ENCODE data around the gene GIMD1. TPM values are rescaled to one million over a fixed set of nuclear protein-coding genes. Genes with fewer than 3 reads are reported as not detected.

The GIMD1 gene
- total and polyA plus RNA-seq, 2 experiments from 2014 or later: not detected

- Histone ChIP-seq H3K27ac (ENCODE audit: low read depth) (peak within 1 kb of the TSS; percentile 92), H3K27me3 (ENCODE audit: insufficient read depth) (no peaks in the 10 kb centered on the region), H3K36me3 (ENCODE audit: insufficient read depth) (peaks cover 7% of the 10 kb centered on the region; the same call in 1 of the 2 replicates), H3K4me1 (ENCODE audit: insufficient read depth) (no peaks in the 10 kb centered on the region), H3K9me2 (ENCODE audit: insufficient read depth) (no peaks in the 10 kb centered on the region), H3K4me3 (peak within 1 kb of the TSS; percentile 80), H3K79me2 (replicated peaks; ENCODE audit: insufficient read depth) (peaks cover 84% of the 10 kb centered on the region), H3F3A (replicated peaks; ENCODE audit: low read depth) (no peaks in the 10 kb centered on the region), H3K4me2 (peak within 1 kb of the TSS; percentile 97), H4K20me1 (replicated peaks; ENCODE audit: insufficient read depth) (no peaks in the 10 kb centered on the region), H2AFZ (peak within 1 kb of the TSS; percentile 28; the same call in 1 of the 2 replicates)
- TF ChIP-seq ZNF114 (CRISPR knock-in tag; IDR thresholded peaks at IDR 0.05): no peak
- TF ChIP-seq POLR2AphosphoS5 (IDR thresholded peaks at IDR 0.05; ENCODE audit: low read depth): peak; percentile 80
- TF ChIP-seq CREB1 (CRISPR knock-in tag; IDR thresholded peaks at IDR 0.05; ENCODE audit: low read depth): peak; percentile 93
- TF ChIP-seq, protein P1, sequence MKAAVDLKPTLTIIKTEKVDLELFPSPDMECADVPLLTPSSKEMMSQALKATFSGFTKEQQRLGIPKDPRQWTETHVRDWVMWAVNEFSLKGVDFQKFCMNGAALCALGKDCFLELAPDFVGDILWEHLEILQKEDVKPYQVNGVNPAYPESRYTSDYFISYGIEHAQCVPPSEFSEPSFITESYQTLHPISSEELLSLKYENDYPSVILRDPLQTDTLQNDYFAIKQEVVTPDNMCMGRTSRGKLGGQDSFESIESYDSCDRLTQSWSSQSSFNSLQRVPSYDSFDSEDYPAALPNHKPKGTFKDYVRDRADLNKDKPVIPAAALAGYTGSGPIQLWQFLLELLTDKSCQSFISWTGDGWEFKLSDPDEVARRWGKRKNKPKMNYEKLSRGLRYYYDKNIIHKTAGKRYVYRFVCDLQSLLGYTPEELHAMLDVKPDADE (IDR thresholded peaks at IDR 0.05): 0 out of 2 replicates have a peak, but pooled peaks have one; percentile 38
- no peak for TF ChIP-seq ZNF331 (CRISPR knock-in tag; IDR thresholded peaks at IDR 0.05; ENCODE audit: low read depth)
- peaks cover 4% of the 10 kb centered on the region for H3K4me1 Mint-ChIP-seq
- H3K36me3 Mint-ChIP-seq (ENCODE audit: low read depth): peaks cover 20% of the 10 kb centered on the region
- H3K9me3 Mint-ChIP-seq: peaks cover 13% of the 10 kb centered on the region
- peak within 1 kb of the TSS; percentile 71 for H3K27ac Mint-ChIP-seq
- H3K4me3 Mint-ChIP-seq: no peak within 1 kb of the TSS
- H3K27me3 Mint-ChIP-seq (ENCODE audit: insufficient read depth, low read depth, poor library complexity): no peaks in the 10 kb centered on the region
- DNase-seq (ENCODE audit: low spot score): peak; percentile 94
- ATAC-seq: peak; percentile 95
Observed at GRCh38 chr4:106315968-106316772, 52.4 kb downstream of the GIMD1 start, which contains the start of the genes AIMP1 and TBCK. TSS of gene AIMP1 (plus strand) at chr4:106316550. CDS start at chr4:106325010, 8,460 bp downstream. TSS of gene TBCK (minus strand) at chr4:106316209. CDS start at chr4:106308960, 7,249 bp downstream.

- no peak for TF ChIP-seq POLR2AphosphoS5 (IDR thresholded peaks at IDR 0.05; ENCODE audit: low read depth)
- TF ChIP-seq EZH2phosphoT487 (IDR thresholded peaks at IDR 0.05; ENCODE audit: unreplicated experiment): no peak
- TF ChIP-seq, protein P1 (IDR thresholded peaks at IDR 0.05): no peak
- TF ChIP-seq EZH2 (IDR thresholded peaks at IDR 0.05; ENCODE audit: low read depth, unreplicated experiment): no peak
- no peak for TF ChIP-seq STAT1 (IDR thresholded peaks at IDR 0.05; ENCODE audit: unreplicated experiment)
- Mint-ChIP-seq H3K27ac (no peak overlapping the region), H3K9me3 (peaks cover 7% of the 10 kb centered on the region), H3K4me1 (peaks cover 4% of the 10 kb centered on the region), H3K4me3 (no peak overlapping the region), H3K36me3 (ENCODE audit: low read depth) (peaks cover 14% of the 10 kb centered on the region), H3K27me3 (ENCODE audit: insufficient read depth, low read depth, poor library complexity) (no peaks in the 10 kb centered on the region)
- H3F3A ChIP-seq (replicated peaks; ENCODE audit: low read depth): no peaks in the 10 kb centered on the region
- H2AFZ ChIP-seq: peak overlapping the region; percentile 28; the same call in 1 of the 2 replicates
- peak overlapping the region; percentile 97 for H3K4me2 ChIP-seq
- DNase-seq (ENCODE audit: low spot score) (no peak), ATAC-seq (peak; percentile 55)
- H3K79me2 ChIP-seq (replicated peaks; ENCODE audit: insufficient read depth): peaks cover 89% of the 10 kb centered on the region
- no peaks in the 10 kb centered on the region for H3K27me3 ChIP-seq (ENCODE audit: insufficient read depth)
- H4K20me1 ChIP-seq (replicated peaks; ENCODE audit: insufficient read depth): no peaks in the 10 kb centered on the region
- no peaks in the 10 kb centered on the region for H3K9me2 ChIP-seq (ENCODE audit: insufficient read depth)
- no peaks in the 10 kb centered on the region for H3K4me1 ChIP-seq (ENCODE audit: insufficient read depth)
- peak overlapping the region; percentile 80 for H3K4me3 ChIP-seq
- peaks cover 7% of the 10 kb centered on the region; the same call in 1 of the 2 replicates for H3K36me3 ChIP-seq (ENCODE audit: insufficient read depth)
- H3K27ac ChIP-seq (ENCODE audit: low read depth): peak overlapping the region; percentile 92
Observed at GRCh38 chr4:106315476-106315967, 53.1 kb downstream of the GIMD1 start.

Data from GM23338 (cell line).